HFF-Myc (cell line): ENCODE results near the gene HPN.
"Not testable (repeated sequence)": the region's sequence is repeated elsewhere in the genome, so short reads cannot be mapped to it uniquely, and the experiment has no call there.

ENCODE experiments used
- DNase-seq: peaks from one replicate; pipeline ENCODE4 v3.0.0-alpha.2; 2011; ENCODE audit warnings: low read depth; ENCODE audit errors: extremely low read depth
- H3K4me3 ChIP-seq: replicated peaks from 2 replicates; pipeline ENCODE4 v1.5.1; 2011; ENCODE audit warnings: low read depth, mild to moderate bottlenecking, control low read depth, low read length
- TF ChIP-seq, protein P1 (sequence below): IDR thresholded peaks from 2 replicates; pipeline ENCODE4 v1.5.1; 2012; ENCODE audit warnings: mild to moderate bottlenecking, low read depth, low read length, control low read depth; ENCODE audit errors: missing control alignments

The HPN gene

DNA sequence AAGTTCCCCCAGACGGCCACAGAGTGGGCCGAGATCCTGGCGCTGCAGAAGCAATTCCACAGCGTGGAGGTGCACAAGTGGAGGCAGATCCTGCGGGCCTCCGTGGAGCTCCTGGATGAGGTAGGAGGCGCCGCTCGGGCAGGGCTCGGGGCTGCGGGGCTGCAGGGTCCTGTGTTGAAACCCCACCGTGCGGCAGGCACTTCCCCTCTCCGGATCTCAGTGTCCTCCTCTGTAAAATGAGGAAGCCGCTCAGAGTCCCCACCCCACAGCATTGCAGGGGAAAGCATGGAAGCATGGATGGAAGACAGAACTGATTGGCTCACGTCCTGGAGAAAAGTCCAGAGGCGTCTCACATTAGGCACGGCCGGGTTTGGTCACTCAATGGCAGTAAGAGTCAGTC, 18.1 kb upstream of the HPN start:
- DNase-seq = no peak
- TF ChIP-seq, protein P1, sequence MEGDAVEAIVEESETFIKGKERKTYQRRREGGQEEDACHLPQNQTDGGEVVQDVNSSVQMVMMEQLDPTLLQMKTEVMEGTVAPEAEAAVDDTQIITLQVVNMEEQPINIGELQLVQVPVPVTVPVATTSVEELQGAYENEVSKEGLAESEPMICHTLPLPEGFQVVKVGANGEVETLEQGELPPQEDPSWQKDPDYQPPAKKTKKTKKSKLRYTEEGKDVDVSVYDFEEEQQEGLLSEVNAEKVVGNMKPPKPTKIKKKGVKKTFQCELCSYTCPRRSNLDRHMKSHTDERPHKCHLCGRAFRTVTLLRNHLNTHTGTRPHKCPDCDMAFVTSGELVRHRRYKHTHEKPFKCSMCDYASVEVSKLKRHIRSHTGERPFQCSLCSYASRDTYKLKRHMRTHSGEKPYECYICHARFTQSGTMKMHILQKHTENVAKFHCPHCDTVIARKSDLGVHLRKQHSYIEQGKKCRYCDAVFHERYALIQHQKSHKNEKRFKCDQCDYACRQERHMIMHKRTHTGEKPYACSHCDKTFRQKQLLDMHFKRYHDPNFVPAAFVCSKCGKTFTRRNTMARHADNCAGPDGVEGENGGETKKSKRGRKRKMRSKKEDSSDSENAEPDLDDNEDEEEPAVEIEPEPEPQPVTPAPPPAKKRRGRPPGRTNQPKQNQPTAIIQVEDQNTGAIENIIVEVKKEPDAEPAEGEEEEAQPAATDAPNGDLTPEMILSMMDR = no peak
- H3K4me3 ChIP-seq = no peak overlapping the region

DNA sequence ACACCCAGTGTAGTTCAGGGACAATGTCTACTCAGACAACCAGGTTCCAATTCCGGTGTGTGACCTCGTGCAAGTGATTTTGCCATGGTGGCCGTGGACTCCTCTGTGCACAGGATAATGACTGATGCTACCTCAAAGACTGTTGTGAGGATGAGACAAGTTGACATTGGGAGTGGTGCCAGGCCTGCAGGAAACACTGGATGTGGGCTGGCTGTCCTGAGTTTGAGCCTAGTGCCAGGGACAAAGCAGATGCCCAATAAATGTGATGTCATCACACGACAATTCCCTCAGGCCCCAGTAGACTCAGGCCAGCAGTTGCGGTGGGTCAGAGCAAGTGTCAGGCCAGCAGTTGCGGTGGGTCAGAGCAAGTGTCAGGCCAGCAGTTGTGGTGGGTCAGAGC, 17.4 kb upstream of the HPN start:
- no peak for DNase-seq
- no peak overlapping the region for H3K4me3 ChIP-seq
- TF ChIP-seq, protein P1 = no peak

DNA sequence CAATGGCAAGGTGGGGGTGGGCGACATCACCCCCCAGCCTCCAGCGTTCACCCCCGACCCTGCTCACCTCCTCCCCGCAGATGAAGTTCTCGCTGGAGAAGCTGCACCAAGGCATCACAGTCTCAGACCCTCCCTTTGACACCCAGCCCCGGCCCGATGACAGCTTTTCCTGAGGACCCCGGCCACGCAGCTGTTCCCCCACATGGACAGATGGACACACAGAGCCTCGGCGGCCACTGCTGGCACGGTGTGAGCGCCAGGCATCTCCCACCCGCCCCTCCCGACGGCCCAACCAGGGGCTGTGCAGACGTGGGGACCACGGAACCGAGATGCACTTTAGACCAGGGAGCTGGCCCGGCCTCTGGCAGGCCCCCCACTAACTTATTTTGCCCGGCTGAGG, 15.6 kb upstream of the HPN start:
- TF ChIP-seq, protein P1 = no peak
- H3K4me3 ChIP-seq = no peak overlapping the region
- DNase-seq = no peak

DNA sequence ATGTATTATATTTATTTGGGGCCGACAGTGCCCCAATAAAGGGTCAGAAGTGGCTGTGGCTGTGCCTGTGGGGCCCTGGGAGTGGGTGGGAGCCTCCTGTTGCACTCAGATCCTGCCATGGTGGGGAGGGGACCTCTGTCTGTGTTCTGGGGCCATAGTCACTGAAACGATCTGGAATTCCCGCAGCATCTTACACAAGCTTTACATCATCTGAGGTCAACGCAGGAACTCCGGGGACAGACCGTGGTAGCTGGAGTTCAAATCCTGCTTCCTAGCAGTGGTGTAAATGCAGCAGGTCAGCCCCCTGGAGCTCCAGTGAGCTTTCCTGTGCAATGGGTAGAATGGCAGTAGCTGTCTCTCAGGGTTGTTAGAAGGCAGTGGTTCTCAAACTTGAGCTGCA, 15.1 kb upstream of the HPN start:
- no peak for DNase-seq
- TF ChIP-seq, protein P1 = no peak
- H3K4me3 ChIP-seq = no peak overlapping the region

DNA sequence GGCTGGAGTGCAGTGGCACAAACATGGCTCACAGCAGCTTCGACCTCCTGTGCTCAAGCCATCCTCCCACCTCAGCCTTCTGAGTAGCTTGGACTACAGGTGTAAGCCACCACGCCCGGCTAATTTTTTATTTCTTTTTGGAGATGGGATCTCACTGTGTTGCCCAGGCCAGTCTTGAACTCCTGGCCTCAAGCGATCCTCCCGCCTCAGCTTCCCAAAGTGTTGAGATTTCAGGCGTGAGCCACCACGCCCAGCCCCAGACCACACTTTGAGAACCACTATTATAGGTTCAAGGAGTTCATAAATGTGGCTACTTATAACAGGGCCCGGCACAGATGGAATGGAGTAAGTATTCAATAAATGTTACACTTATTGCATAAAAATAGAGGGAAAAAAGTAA, 14.5 kb upstream of the HPN start:
- TF ChIP-seq, protein P1 = no peak

DNA sequence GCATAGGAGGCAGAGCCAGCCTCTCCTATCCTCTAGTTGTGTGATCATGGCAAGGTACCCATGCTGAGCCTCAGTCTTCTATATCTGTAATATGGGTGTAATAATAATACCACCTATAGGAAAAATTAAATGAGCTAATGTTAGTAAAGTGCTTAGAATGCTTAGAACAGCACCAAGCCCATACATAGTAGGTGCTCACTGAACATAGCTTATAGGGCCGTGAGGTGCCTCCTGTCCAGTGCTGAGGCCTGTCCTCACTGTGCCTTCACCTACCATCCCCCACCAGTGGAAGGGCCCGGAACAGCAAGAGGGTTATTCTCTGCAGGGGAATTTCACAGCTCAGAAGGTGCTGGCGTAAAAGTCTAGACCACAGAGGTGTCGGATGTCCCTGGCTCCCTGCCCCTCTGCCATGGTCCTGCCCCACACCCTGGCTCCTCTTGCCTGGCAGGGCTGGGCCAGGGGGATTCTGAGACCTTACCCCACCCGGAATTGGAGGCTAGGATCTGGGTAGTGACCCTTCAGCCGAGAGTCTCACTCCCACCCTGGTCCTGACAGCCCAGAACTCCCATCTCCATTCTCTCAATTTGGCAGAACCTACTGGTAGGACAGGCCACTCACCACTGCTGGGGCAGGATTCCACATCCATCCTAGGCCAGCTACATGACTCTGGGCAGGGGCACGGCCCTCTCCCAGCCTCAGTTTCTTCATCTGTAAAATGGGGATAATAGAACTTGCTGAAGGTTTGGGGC, 13.5 kb upstream of the HPN start:
- no peak overlapping the region for H3K4me3 ChIP-seq
- DNase-seq = no peak
- TF ChIP-seq, protein P1 = no peak

More for the DNA sequence above, 14.5 kb upstream of the HPN start:
- no peak overlapping the region for H3K4me3 ChIP-seq
- DNase-seq = no peak

DNA sequence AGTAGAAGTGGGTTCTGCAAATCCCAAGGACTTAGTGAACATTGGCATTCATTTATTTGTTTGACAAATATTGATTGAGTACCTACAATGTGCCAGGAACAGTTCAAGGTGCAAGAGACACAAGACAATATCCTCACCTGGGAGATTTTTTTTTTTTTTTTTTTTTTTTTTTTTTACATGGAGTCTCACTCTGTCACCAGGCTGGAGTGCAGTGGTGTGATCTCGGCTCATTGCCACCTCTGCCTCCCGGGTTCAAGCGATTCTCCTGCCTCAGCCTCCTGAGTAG, 13.0 kb upstream of the HPN start:
- H3K4me3 ChIP-seq, DNase-seq: not testable (repeated sequence)

DNA sequence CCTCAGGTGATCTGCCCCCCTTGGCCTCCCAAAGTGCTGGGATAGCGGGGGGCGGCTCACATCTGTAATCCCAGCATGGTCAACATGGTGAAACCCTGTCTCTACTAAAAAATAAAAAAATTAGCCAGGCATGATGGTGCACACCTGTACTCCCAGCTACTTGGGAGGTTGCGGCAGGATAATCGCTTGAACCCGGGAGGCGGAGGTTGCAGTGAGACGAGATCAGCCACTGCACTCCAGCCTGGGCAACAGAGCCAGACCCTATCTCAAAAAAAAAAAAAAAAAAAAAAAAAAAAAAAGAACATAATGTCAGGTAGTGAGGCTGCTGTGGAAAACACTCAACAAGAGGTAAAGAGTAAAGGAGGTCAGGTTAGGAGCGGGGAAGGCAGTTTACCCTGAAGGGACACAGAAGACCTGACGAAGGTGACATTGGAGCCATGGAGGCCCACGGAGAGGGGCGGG, 12.2 kb upstream of the HPN start:
- not testable (repeated sequence) for DNase-seq, H3K4me3 ChIP-seq
